Upper lobe of right lung (tissue), 1 donor: Measurements from ENCODE around the gene FAR1. TPM values are rescaled to one million over a fixed set of nuclear protein-coding genes. Genes with fewer than 3 reads are reported as not detected.

Source experiments
- ATAC-seq: fragments of 200-7000 bp; cut with Tn5 transposase; one replicate; pipeline ENCODE4 v1.9.1; 2020; ENCODE audit warnings: mild to moderate bottlenecking, moderate library complexity
- DNase-seq: peaks from one replicate; pipeline ENCODE4 v3.0.0-alpha.2; 2020
- H3K27ac ChIP-seq: fragments of 200-600 bp; one replicate; pipeline ENCODE4 v1.8.0; 2022
- H3K27me3 ChIP-seq: fragments of 200-600 bp; one replicate; pipeline ENCODE4 v1.8.0; 2022; ENCODE audit warnings: mild to moderate bottlenecking
- H3K36me3 ChIP-seq: fragments of 200-600 bp; one replicate; pipeline ENCODE4 v1.8.0; 2022
- H3K4me1 ChIP-seq: fragments of 200-600 bp; one replicate; pipeline ENCODE4 v1.8.0; 2022
- H3K4me3 ChIP-seq: fragments of 200-600 bp; one replicate; pipeline ENCODE4 v1.8.0; 2022; ENCODE audit warnings: mild to moderate bottlenecking
- H3K9me3 ChIP-seq: fragments of 200-600 bp; one replicate; pipeline ENCODE4 v1.8.0; 2022
- intact Hi-C: fragments of 100-400 bp; cut with DNase I; formaldehyde crosslinking; loops from one replicate; pipeline ENCODE4 v1.11.0; 2022
- total RNA-seq: library from RNA; stranded (reverse); fragmentation: NEBNext Ultra II Directional; extraction: Animal tissue kit (Norgen Biotek cat#: 25700); gene quantifications from one replicate; pipeline ENCODE4 v1.2.1, GENCODE V29; 2021
- TF ChIP-seq, protein P1 (sequence below): fragments of 200-600 bp; IDR thresholded peaks from one replicate; pipeline ENCODE4 v1.8.0; 2022; ENCODE audit warnings: antibody characterized with exemption
- donor health status: DM: no; HTN: yes; CAD: no; lungs with severe emphysema.

FAR1 gene
- total RNA-seq, 1 donor from 2014 or later, result 59.7 TPM

DNA sequence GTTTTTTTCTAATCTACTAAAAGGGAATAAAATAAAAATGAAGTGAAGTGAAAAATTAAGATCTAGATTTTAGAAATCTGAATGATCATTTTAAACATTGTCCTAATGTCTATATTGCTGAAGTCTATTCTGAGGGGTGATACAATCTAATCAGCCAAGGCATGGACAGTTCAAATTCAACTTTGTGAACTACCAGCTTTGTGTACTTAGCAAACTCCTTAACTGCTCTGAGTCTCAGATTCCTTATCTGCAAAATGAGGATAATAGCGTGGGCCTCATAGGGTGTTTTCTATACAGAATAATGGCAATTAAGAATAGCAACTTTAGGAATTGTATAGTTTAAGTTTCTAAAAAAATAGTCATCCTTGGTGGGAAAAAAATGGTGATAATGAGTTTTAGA lies 31.4 kb downstream of the FAR1 start:
- ATAC-seq (no peak), DNase-seq (no peak)
- Histone ChIP-seq H3K4me1 (no peaks in the 10 kb centered on the region), H3K9me3 (no peaks in the 10 kb centered on the region), H3K27ac (no peak overlapping the region), H3K4me3 (no peak overlapping the region), H3K27me3 (no peaks in the 10 kb centered on the region), H3K36me3 (peaks cover 45% of the 10 kb centered on the region)
- TF ChIP-seq, protein P1, sequence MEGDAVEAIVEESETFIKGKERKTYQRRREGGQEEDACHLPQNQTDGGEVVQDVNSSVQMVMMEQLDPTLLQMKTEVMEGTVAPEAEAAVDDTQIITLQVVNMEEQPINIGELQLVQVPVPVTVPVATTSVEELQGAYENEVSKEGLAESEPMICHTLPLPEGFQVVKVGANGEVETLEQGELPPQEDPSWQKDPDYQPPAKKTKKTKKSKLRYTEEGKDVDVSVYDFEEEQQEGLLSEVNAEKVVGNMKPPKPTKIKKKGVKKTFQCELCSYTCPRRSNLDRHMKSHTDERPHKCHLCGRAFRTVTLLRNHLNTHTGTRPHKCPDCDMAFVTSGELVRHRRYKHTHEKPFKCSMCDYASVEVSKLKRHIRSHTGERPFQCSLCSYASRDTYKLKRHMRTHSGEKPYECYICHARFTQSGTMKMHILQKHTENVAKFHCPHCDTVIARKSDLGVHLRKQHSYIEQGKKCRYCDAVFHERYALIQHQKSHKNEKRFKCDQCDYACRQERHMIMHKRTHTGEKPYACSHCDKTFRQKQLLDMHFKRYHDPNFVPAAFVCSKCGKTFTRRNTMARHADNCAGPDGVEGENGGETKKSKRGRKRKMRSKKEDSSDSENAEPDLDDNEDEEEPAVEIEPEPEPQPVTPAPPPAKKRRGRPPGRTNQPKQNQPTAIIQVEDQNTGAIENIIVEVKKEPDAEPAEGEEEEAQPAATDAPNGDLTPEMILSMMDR, result no peak
- intact Hi-C loops, result no loop called here

DNA sequence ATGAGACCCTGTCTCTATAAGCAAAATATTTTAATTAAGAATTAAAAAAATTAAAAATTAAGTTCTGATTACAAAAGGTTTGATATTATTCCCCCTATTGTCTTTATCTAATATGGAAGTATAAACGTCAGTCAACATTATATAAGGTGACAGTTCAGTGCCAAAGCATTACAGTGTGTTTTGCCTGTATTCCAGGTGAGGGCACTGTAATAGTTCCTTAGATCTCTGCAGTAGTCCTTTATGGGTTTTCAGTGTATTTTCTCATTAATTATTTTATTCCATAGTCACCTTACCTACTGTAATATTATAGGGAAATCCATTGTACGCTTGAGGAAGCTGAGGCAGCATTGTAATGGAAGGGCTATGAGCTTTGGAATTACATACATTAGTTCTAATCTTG lies 33.0 kb downstream of the FAR1 start:
- TF ChIP-seq, protein P1, result no peak
- ATAC-seq, result no peak
- H3K36me3 ChIP-seq, result peaks cover 33% of the 10 kb centered on the region

DNA sequence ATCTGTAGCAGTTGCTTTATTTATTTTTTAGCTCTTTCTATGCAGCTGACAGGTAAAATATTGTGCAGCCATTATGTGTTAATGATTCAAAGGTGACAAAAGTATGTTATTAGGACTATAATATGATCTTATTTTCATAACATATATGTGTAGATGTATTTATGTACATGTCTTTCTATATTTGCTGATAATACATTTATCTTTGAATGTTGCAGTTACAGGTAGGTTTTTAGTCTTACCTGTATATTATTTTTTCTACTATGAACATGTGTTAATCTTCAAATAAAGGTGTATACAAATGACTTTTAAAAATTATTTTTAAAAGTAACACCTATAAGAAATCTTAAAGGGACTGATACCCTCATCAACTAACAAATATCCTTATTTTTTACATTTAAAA lies 33.6 kb downstream of the FAR1 start:
- no peaks in the 10 kb centered on the region for H3K9me3 ChIP-seq
- H3K36me3 ChIP-seq, result peaks cover 33% of the 10 kb centered on the region
- TF ChIP-seq, protein P1, result no peak
- no peak for ATAC-seq
- H3K27me3 ChIP-seq, result no peaks in the 10 kb centered on the region
- no peak overlapping the region for H3K27ac ChIP-seq
- no peak overlapping the region for H3K4me3 ChIP-seq
- intact Hi-C loops, result no loop called here
- DNase-seq, result no peak
- H3K4me1 ChIP-seq, result no peaks in the 10 kb centered on the region

More for the DNA sequence above, 33.0 kb downstream of the FAR1 start:
- no peaks in the 10 kb centered on the region for H3K27me3 ChIP-seq
- no peak overlapping the region for H3K4me3 ChIP-seq
- H3K27ac ChIP-seq, result no peak overlapping the region
- intact Hi-C loops, result no loop called here
- no peaks in the 10 kb centered on the region for H3K9me3 ChIP-seq
- no peaks in the 10 kb centered on the region for H3K4me1 ChIP-seq
- no peak for DNase-seq

DNA sequence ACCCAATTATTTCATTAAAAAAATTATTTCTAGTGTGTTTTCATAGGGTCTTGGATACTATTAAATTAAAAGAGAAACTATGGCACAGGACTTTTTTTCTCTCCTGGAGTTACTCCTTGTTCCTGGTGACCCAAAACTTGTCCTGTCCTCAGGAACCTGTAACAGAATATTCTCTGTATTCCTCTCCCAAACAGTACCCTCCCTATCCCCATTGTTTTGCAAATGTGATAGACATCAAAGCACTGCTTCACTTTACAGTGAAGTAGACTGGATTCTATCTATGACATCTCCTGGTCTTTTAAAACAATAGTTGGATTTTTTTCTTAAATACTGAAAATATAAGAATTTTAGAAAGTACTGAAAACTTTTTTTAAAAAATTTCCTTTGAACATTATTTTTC lies 37.2 kb downstream of the FAR1 start:
- H3K4me3 ChIP-seq, result no peak overlapping the region
- no peaks in the 10 kb centered on the region for H3K27me3 ChIP-seq
- no peak overlapping the region for H3K27ac ChIP-seq
- ATAC-seq (no peak), DNase-seq (no peak)
- intact Hi-C loops, result no loop called here
- TF ChIP-seq, protein P1, result no peak
- H3K36me3 ChIP-seq, result peaks cover 56% of the 10 kb centered on the region
- H3K4me1 ChIP-seq, result no peaks in the 10 kb centered on the region
- H3K9me3 ChIP-seq, result no peaks in the 10 kb centered on the region

DNA sequence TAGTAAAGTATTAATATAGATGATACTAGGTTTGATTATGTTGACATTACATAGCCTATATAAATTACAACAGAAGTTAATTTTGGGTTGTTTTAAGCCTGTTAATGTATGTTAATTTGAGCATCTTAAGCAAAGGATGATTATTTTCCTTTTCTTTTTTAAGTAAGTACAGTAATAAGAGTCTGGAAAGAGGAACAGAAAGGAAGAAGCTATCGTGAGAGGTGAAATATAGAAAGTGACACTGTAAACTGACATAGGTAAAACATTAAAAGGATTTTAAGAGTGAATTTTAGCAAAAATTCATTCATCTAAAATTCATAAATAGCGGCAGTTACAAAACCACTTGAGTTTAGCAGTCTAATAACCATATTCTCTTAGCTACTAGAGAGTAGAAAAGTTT lies 45.5 kb downstream of the FAR1 start:
- ATAC-seq, result no peak
- TF ChIP-seq, protein P1, result no peak
- no peak for DNase-seq
- H3K27me3 ChIP-seq, result no peaks in the 10 kb centered on the region
- no peaks in the 10 kb centered on the region for H3K9me3 ChIP-seq
- no peak overlapping the region for H3K4me3 ChIP-seq
- no peak overlapping the region for H3K27ac ChIP-seq
- intact Hi-C loops, result no loop called here
- peaks cover 65% of the 10 kb centered on the region for H3K36me3 ChIP-seq
- H3K4me1 ChIP-seq, result no peaks in the 10 kb centered on the region

DNA sequence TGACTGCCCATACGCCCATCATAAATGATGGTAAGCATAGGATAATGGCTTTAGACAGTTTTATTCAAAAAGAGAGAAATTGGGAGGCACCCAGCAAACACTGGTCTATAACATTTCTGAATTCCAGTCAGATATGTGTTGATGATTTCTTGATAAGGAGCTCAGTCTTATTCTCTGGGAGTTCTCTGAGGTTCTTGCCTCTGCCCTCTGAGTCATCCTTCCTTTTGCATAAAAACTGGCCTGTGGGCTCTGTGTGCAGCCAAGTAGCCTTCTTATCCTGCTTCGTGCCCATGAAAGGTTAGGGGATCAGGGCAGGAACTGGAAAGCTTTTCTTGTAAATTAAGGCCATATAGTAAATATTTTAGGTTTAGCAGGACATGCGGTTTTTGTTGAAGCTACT lies 48.9 kb downstream of the FAR1 start:
- H3K4me3 ChIP-seq, result no peak overlapping the region
- ATAC-seq, result no peak
- DNase-seq, result no peak
- H3K27me3 ChIP-seq, result no peaks in the 10 kb centered on the region
- H3K36me3 ChIP-seq, result peaks cover 55% of the 10 kb centered on the region
- H3K4me1 ChIP-seq, result no peaks in the 10 kb centered on the region
- no peaks in the 10 kb centered on the region for H3K9me3 ChIP-seq
- TF ChIP-seq, protein P1, result no peak
- intact Hi-C loops, result no loop called here
- no peak overlapping the region for H3K27ac ChIP-seq
